NCI-H1048 (cell line): ENCODE measurements around the gene TRPC4.

ENCODE experiments used
- DNase-seq: peaks from one replicate; lab custom pipeline; 2025; lab: John Stamatoyannopoulos, UW

Gene TRPC4

GRCh38 chr13:37716420-37717195 is 153.0 kb downstream of the TRPC4 start:
- DNase-seq, result no peak

- no peak for DNase-seq
Measured at GRCh38 chr13:37715606-37716015, 154.0 kb downstream of the TRPC4 start.

- DNase-seq, result no peak
Measured at GRCh38 chr13:37709318-37709717, 160.3 kb downstream of the TRPC4 start.

GRCh38 chr13:37707739-37708500 is 161.7 kb downstream of the TRPC4 start:
- DNase-seq, result no peak

GRCh38 chr13:37706041-37706440 is 163.5 kb downstream of the TRPC4 start:
- no peak for DNase-seq

GRCh38 chr13:37701972-37702371 is 167.6 kb downstream of the TRPC4 start:
- DNase-seq, result no peak

- DNase-seq, result no peak
Measured at GRCh38 chr13:37701306-37701705, 168.3 kb downstream of the TRPC4 start.

GRCh38 chr13:37700887-37701286 is 168.7 kb downstream of the TRPC4 start:
- no peak for DNase-seq

- DNase-seq, result no peak
Measured at GRCh38 chr13:37695200-37695599, 174.4 kb downstream of the TRPC4 start.

GRCh38 chr13:37690361-37690760 is 179.2 kb downstream of the TRPC4 start:
- no peak for DNase-seq

GRCh38 chr13:37686501-37686900 is 183.1 kb downstream of the TRPC4 start:
- no peak for DNase-seq

- no peak for DNase-seq
Measured at GRCh38 chr13:37685206-37685605, 184.4 kb downstream of the TRPC4 start.

- no peak for DNase-seq
Measured at GRCh38 chr13:37682496-37682895, 187.1 kb downstream of the TRPC4 start.

GRCh38 chr13:37681281-37682032 is 188.1 kb downstream of the TRPC4 start:
- DNase-seq, result no peak

- no peak for DNase-seq
Measured at GRCh38 chr13:37680137-37680536, 189.4 kb downstream of the TRPC4 start.

- DNase-seq, result no peak
Measured at GRCh38 chr13:37679043-37679442, 190.5 kb downstream of the TRPC4 start.

GRCh38 chr13:37669845-37670244 is 199.7 kb downstream of the TRPC4 start:
- DNase-seq, result no peak

- DNase-seq, result no peak
Measured at GRCh38 chr13:37667702-37668101, 201.9 kb downstream of the TRPC4 start.

GRCh38 chr13:37666036-37666435 is 203.5 kb downstream of the TRPC4 start:
- no peak for DNase-seq

GRCh38 chr13:37665420-37665819 is 204.2 kb downstream of the TRPC4 start:
- DNase-seq, result no peak

- no peak for DNase-seq
Measured at GRCh38 chr13:37663724-37664123, 205.8 kb downstream of the TRPC4 start.

GRCh38 chr13:37662624-37663023 is 206.9 kb downstream of the TRPC4 start:
- no peak for DNase-seq

GRCh38 chr13:37657956-37658355 is 211.6 kb downstream of the TRPC4 start:
- no peak for DNase-seq
